Activated naive CD8-positive, alpha-beta T cell (primary cell): ENCODE measurements around the gene HOMER2.
"Not testable (repeated sequence)": the region's sequence is repeated elsewhere in the genome, so short reads cannot be mapped to it uniquely, and the experiment has no call there.

Experiments
- H3K27ac Mint-ChIP-seq: one replicate; pipeline ENCODE4 v1.8.0; 2021; ENCODE audit warnings: mixed read lengths
- H3K27me3 Mint-ChIP-seq: one replicate; pipeline ENCODE4 v1.8.0; 2021; ENCODE audit warnings: mixed read lengths
- H3K36me3 Mint-ChIP-seq: one replicate; pipeline ENCODE4 v1.8.0; 2021; ENCODE audit warnings: mixed read lengths
- H3K4me1 Mint-ChIP-seq: one replicate; pipeline ENCODE4 v1.8.0; 2021; ENCODE audit warnings: low read depth, mixed read lengths
- H3K4me3 Mint-ChIP-seq: one replicate; pipeline ENCODE4 v1.8.0; 2021; ENCODE audit warnings: mild to moderate bottlenecking, mixed read lengths
- H3K9me3 Mint-ChIP-seq: one replicate; pipeline ENCODE4 v1.8.0; 2021; ENCODE audit warnings: low read depth, mixed read lengths

HOMER2 gene

GRCh38 chr15:82950295-82950694 lies 2.2 kb downstream of the HOMER2 start:
- peaks cover 2% of the 10 kb centered on the region for H3K36me3 Mint-ChIP-seq
- H3K27ac Mint-ChIP-seq: no peak overlapping the region
- no peaks in the 10 kb centered on the region for H3K9me3 Mint-ChIP-seq
- peaks cover 3% of the 10 kb centered on the region for H3K27me3 Mint-ChIP-seq
- no peak overlapping the region for H3K4me3 Mint-ChIP-seq
- H3K4me1 Mint-ChIP-seq: peaks cover 6% of the 10 kb centered on the region

GRCh38 chr15:82946155-82946701 lies 6.3 kb downstream of the HOMER2 start:
- Mint-ChIP-seq H3K4me1 (no peaks in the 10 kb centered on the region), H3K9me3 (no peaks in the 10 kb centered on the region), H3K27me3 (peaks cover 7% of the 10 kb centered on the region), H3K27ac (no peak overlapping the region), H3K4me3 (no peak overlapping the region), H3K36me3 (peaks cover 5% of the 10 kb centered on the region)

DNA sequence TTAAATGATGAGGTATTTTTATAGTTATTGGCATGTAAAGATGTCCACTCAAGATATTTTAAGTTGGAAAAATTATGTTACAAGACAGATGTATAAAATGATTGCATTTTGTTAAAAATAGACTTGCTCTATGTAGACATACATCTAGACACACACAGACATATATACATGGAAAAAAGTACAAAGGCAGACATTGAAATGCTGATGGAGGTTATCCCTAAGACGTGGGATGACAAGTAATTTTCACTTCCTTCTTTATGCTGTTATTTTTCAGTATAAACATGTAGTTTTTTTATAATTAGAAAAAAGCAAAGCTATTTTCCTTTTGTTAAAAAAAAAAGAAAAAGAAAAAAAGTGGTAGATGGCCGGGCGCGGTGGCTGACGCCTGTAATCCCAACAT lies 7.2 kb downstream of the HOMER2 start:
- Mint-ChIP-seq H3K27me3 (peaks cover 7% of the 10 kb centered on the region), H3K4me1 (no peaks in the 10 kb centered on the region)

DNA sequence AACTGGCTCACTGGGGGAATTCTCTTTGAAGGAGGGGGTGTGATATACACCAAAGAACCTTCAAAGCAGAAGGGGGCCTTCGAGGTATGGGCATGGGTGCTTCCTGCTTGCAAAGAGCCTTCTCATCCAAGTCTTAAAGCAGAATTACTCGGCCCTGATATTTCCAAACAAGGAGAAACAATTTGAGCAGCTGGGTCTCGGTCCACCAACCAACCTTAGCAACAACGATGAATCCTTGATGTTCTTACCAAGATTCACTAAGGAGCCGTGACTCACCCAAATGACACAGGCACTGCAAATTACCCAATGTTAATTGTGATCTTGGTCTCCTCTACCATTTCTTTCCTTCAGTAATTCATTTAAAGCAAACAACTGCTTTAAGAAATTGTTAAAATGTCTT lies 7.7 kb downstream of the HOMER2 start:
- H3K9me3 Mint-ChIP-seq: no peaks in the 10 kb centered on the region
- H3K27ac Mint-ChIP-seq: no peak overlapping the region
- no peaks in the 10 kb centered on the region for H3K4me1 Mint-ChIP-seq
- H3K4me3 Mint-ChIP-seq: no peak overlapping the region
- H3K36me3 Mint-ChIP-seq: peaks cover 8% of the 10 kb centered on the region
- peaks cover 7% of the 10 kb centered on the region for H3K27me3 Mint-ChIP-seq

More for the DNA sequence above, 7.2 kb downstream of the HOMER2 start:
- no peak overlapping the region for H3K27ac Mint-ChIP-seq
- H3K36me3 Mint-ChIP-seq: peaks cover 8% of the 10 kb centered on the region
- H3K9me3 Mint-ChIP-seq: no peaks in the 10 kb centered on the region
- H3K4me3 Mint-ChIP-seq: no peak overlapping the region

- Mint-ChIP-seq H3K27me3 (peaks cover 7% of the 10 kb centered on the region), H3K4me3 (no peak overlapping the region), H3K9me3 (no peaks in the 10 kb centered on the region), H3K36me3 (peaks cover 8% of the 10 kb centered on the region), H3K27ac (no peak overlapping the region), H3K4me1 (no peaks in the 10 kb centered on the region)
Observed at GRCh38 chr15:82944056-82944455, 8.5 kb downstream of the HOMER2 start.

GRCh38 chr15:82943176-82943575 lies 9.3 kb downstream of the HOMER2 start:
- Mint-ChIP-seq H3K9me3 (no peaks in the 10 kb centered on the region), H3K36me3 (peaks cover 11% of the 10 kb centered on the region), H3K27ac (no peak overlapping the region), H3K4me3 (no peak overlapping the region), H3K27me3 (peaks cover 7% of the 10 kb centered on the region), H3K4me1 (no peaks in the 10 kb centered on the region)

DNA sequence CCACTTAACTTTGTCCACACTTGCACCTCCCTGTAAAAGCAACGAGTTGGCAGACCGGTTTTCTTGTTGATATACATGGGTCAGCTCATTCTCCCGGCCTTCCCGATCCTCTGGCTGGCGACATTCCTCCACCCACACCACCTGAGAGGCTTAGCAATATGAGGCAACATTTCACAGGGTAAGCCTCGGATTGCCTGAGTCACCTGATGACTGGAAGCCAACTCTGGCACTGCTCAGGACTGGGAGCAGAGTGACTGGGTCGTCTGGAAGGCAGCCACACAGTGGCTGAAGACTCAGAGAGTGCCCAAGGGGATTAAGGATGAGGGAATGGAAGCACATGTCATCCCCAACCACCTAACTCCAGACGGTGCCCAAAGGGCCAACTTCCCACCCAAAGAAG lies 9.8 kb downstream of the HOMER2 start:
- H3K36me3 Mint-ChIP-seq: peaks cover 11% of the 10 kb centered on the region
- H3K4me3 Mint-ChIP-seq: no peak overlapping the region
- H3K27me3 Mint-ChIP-seq: peaks cover 6% of the 10 kb centered on the region
- H3K27ac Mint-ChIP-seq: no peak overlapping the region
- H3K9me3 Mint-ChIP-seq: no peaks in the 10 kb centered on the region
- no peaks in the 10 kb centered on the region for H3K4me1 Mint-ChIP-seq

DNA sequence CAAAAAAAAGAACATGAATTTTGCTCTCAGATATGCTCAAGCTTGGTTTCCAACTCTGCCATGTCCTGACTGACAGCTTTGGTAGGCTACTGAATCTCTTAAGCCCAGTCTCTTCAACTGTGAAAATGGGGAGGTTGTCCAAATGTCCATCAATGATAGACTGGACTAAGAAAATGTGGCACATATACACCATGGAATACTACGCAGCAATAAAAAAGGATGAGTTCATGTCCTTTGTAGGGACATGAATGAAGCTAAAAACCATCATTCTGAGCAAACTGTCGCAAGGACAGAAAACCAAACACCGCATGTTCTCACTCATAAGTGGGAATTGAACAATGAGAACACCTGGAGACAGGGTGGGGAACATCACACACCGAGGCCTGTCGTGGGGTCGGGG lies 12.8 kb downstream of the HOMER2 start:
- not testable (repeated sequence) for H3K4me1 Mint-ChIP-seq

DNA sequence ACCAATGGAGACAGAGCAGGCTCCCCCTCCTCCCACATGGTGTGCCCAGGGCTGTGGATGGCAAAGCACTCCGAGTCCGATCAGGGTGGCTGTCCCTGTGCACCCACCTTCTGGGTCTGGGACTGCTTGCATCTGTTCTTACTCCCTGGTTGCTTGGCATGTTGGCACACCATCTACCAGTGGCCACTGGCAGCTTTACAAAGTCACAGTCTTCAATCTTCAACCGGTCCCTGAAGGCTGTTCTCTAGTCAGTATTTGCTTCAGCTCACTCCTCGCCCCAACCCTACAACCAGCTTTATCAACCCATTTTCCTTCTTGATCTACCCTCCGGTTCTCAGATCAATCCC lies 14.8 kb downstream of the HOMER2 start:
- no peak overlapping the region for H3K4me3 Mint-ChIP-seq
- no peak overlapping the region for H3K27ac Mint-ChIP-seq
- H3K4me1 Mint-ChIP-seq: peaks cover 3% of the 10 kb centered on the region
- no peaks in the 10 kb centered on the region for H3K9me3 Mint-ChIP-seq
- H3K27me3 Mint-ChIP-seq: peaks cover 4% of the 10 kb centered on the region
- H3K36me3 Mint-ChIP-seq: peaks cover 9% of the 10 kb centered on the region

More for the DNA sequence above, 12.8 kb downstream of the HOMER2 start:
- H3K27me3 Mint-ChIP-seq, H3K4me3 Mint-ChIP-seq, H3K27ac Mint-ChIP-seq, H3K36me3 Mint-ChIP-seq, H3K9me3 Mint-ChIP-seq: not testable (repeated sequence)

DNA sequence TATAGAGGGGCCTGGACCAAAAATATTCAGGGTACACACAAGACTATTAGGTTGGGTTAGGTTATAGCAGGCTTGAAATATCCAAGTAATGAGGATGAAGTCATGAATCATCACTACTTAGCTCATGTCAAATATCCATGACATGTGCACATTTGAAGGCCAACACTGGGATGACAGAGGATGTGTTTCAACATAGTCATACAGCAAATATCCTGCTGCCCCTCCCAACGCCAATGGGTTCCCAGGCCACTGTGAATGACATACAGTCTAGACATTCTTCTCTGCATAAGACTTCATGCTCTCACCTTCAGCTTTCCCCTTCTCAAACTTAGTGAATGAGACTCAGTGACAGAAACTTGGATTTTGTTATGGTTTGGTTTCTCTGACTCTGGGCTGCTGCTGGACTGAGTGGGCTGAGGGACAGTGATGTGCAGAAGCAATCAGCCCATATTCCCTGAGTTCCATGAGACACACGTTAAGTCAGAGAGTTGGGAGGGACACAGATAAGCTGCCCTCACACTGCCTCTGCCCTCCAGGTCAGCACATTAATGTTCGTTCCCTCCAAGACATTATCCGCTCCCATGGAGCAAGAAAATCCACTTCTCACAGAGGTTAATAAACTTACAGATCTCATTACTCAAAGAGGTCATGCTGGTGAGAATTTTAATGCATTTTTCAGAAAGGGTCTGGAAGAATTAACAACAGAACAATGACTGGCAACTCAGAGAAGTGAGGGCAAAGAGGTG lies 15.4 kb downstream of the HOMER2 start:
- Mint-ChIP-seq H3K36me3 (peaks cover 9% of the 10 kb centered on the region), H3K4me1 (peaks cover 3% of the 10 kb centered on the region), H3K27me3 (peaks cover 4% of the 10 kb centered on the region), H3K9me3 (no peaks in the 10 kb centered on the region), H3K4me3 (no peak overlapping the region), H3K27ac (no peak overlapping the region)

DNA sequence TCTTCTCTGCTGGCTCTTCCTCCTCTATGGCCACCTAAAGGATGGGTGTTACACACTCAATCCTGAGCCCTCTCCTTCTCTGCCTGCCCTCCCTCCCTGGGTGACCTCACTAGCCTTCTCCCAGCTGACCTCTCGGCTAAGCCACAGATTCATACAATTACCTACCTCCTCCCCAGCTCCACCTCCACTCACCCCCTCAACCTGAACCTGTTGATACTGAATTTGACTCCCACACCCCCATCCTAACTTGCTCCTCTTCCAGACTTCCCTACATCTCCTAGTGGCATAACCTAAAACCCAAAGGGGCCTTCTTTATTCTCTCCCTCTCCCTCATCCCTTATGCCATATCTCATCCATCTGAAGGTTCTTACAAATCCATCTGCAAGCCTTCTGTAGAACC lies 17.1 kb downstream of the HOMER2 start:
- Mint-ChIP-seq H3K27ac (no peak overlapping the region), H3K27me3 (no peaks in the 10 kb centered on the region), H3K9me3 (no peaks in the 10 kb centered on the region), H3K4me3 (no peak overlapping the region), H3K4me1 (peaks cover 3% of the 10 kb centered on the region), H3K36me3 (peaks cover 3% of the 10 kb centered on the region)

- no peak overlapping the region for H3K4me3 Mint-ChIP-seq
- H3K36me3 Mint-ChIP-seq: peaks cover 3% of the 10 kb centered on the region
- no peak overlapping the region for H3K27ac Mint-ChIP-seq
Observed at GRCh38 chr15:82934100-82934880, 18.2 kb downstream of the HOMER2 start.

GRCh38 chr15:82933576-82933975 lies 18.9 kb downstream of the HOMER2 start:
- Mint-ChIP-seq H3K4me1 (peaks cover 3% of the 10 kb centered on the region), H3K27me3 (no peaks in the 10 kb centered on the region), H3K4me3 (no peak overlapping the region), H3K9me3 (no peaks in the 10 kb centered on the region), H3K36me3 (no peaks in the 10 kb centered on the region), H3K27ac (no peak overlapping the region)

More at GRCh38 chr15:82934100-82934880, 18.2 kb downstream of the HOMER2 start:
- no peaks in the 10 kb centered on the region for H3K9me3 Mint-ChIP-seq
- no peaks in the 10 kb centered on the region for H3K27me3 Mint-ChIP-seq
- H3K4me1 Mint-ChIP-seq: peaks cover 3% of the 10 kb centered on the region

- Mint-ChIP-seq H3K9me3 (no peaks in the 10 kb centered on the region), H3K27ac (no peak overlapping the region), H3K4me3 (no peak overlapping the region), H3K36me3 (no peaks in the 10 kb centered on the region), H3K4me1 (peaks cover 3% of the 10 kb centered on the region), H3K27me3 (no peaks in the 10 kb centered on the region)
Observed at GRCh38 chr15:82931221-82931620, 21.3 kb downstream of the HOMER2 start.

DNA sequence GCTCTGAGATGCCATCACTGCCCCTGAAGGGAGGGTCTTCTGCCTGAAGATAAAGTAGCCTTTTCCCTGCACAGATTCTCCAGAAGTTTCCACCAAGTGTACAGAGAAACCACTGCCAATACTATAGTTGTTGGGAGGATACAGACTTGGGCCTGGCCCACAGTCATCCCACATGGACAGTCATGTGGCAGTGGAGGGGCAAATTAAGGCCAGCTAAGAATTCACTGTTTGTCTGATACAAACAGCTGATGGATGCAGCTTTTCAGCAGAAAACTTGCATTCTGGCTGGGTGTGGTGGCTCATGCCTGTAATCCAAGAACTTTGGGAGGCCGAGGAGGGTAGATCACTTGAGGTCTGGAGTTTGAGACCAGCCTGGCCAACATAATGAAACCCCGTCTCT lies 22.1 kb downstream of the HOMER2 start:
- peaks cover 3% of the 10 kb centered on the region for H3K4me1 Mint-ChIP-seq
- H3K9me3 Mint-ChIP-seq: no peaks in the 10 kb centered on the region
- H3K4me3 Mint-ChIP-seq: no peak overlapping the region
- no peaks in the 10 kb centered on the region for H3K36me3 Mint-ChIP-seq
- no peaks in the 10 kb centered on the region for H3K27me3 Mint-ChIP-seq
- no peak overlapping the region for H3K27ac Mint-ChIP-seq
